IMR-90 (cell line): ENCODE results near the gene CBX6. TPM values are rescaled to one million over a fixed set of nuclear protein-coding genes. Genes with fewer than 3 reads are reported as not detected.

Experiments used
- ATAC-seq: fragments of 200-7000 bp; cut with Tn5 transposase; 2 replicates; pipeline ENCODE4 v1.9.1; 2020; ENCODE audit warnings: low read depth, mild to moderate bottlenecking, moderate library complexity
- BruUV-seq: library from RNA; stranded (reverse); fragments of 400-500 nt; replicated peaks from 2 replicates; lab custom pipeline; 2021; lab: Mats Ljungman, UMichigan
- CTCF ChIA-PET: fragments of 300-600 bp; formaldehyde crosslinking; extraction: SDS; loops from one replicate; lab custom pipeline; 2021; ENCODE audit warnings: antibody characterized with exemption; lab: Yijun Ruan, JAX
- POLR2A ChIA-PET: fragments of 300-600 bp; sonication (Branson Sonifier 250); formaldehyde crosslinking; loops from one replicate; lab custom pipeline; 2022; ENCODE audit warnings: antibody characterized with exemption; ENCODE audit not compliant: unreplicated experiment; lab: Charles Lee
- DNase-seq: peaks from one replicate; pipeline ENCODE4 v3.0.0; 2013
- H2AFZ ChIP-seq: replicated peaks from 2 replicates; pipeline ENCODE3; 2013; ENCODE audit warnings: low read length, mild to moderate bottlenecking; ENCODE audit not compliant: poor library complexity
- H2AK5ac ChIP-seq: 2 replicates; pipeline ENCODE4 v1.6.1; 2013; ENCODE audit warnings: low read depth, low read length, inconsistent platforms
- H2AK9ac ChIP-seq: replicated peaks from 2 replicates; pipeline ENCODE3; 2013; ENCODE audit warnings: mild to moderate bottlenecking, low read depth, low read length, moderate library complexity; ENCODE audit not compliant: poor library complexity
- H2BK120ac ChIP-seq: 2 replicates; pipeline ENCODE4 v1.6.1; 2013; ENCODE audit warnings: low read depth, low read length, inconsistent platforms
- H2BK15ac ChIP-seq: 3 replicates; pipeline ENCODE4 v1.6.1; 2013; ENCODE audit warnings: low read depth, low read length, inconsistent platforms
- H2BK20ac ChIP-seq: 2 replicates; pipeline ENCODE4 v1.6.1; 2013; ENCODE audit warnings: low read depth, mild to moderate bottlenecking, inconsistent platforms, low read length, moderate library complexity
- H2BK5ac ChIP-seq: 2 replicates; pipeline ENCODE4 v1.6.1; 2013; ENCODE audit warnings: mild to moderate bottlenecking, low read depth, low read length, inconsistent platforms; ENCODE audit not compliant: poor library complexity, severe bottlenecking
- H3K14ac ChIP-seq: replicated peaks from 2 replicates; pipeline ENCODE4 v1.6.1; 2013; ENCODE audit warnings: low read depth, low read length, inconsistent platforms
- H3K18ac ChIP-seq: 2 replicates; pipeline ENCODE4 v1.6.1; 2013; ENCODE audit warnings: low read depth, low read length, control low read depth
- H3K23ac ChIP-seq: 2 replicates; pipeline ENCODE4 v1.6.1; 2013; ENCODE audit warnings: low read depth, low read length, inconsistent platforms
- H3K27ac ChIP-seq: 2 replicates; pipeline ENCODE4 v1.5.1; 2013; ENCODE audit warnings: mild to moderate bottlenecking, control low read depth, low read length; ENCODE audit not compliant: insufficient read depth
- H3K27me3 ChIP-seq: 2 replicates; pipeline ENCODE4 v1.6.1; 2013; ENCODE audit warnings: low read length; ENCODE audit not compliant: control insufficient read depth, insufficient read depth
- H3K36me3 ChIP-seq: 2 replicates; pipeline ENCODE4 v1.6.1; 2013; ENCODE audit warnings: low read length, mixed read lengths; ENCODE audit not compliant: control insufficient read depth, insufficient read depth
- H3K4ac ChIP-seq: 2 replicates; pipeline ENCODE4 v1.6.1; 2013; ENCODE audit warnings: low read depth, low read length, inconsistent platforms
- H3K4me1 ChIP-seq: 2 replicates; pipeline ENCODE4 v1.6.1; 2013; ENCODE audit warnings: low read length, mixed read lengths; ENCODE audit not compliant: control insufficient read depth, insufficient read depth
- H3K4me2 ChIP-seq: 2 replicates; pipeline ENCODE4 v1.6.1; 2013; ENCODE audit warnings: low read depth, mild to moderate bottlenecking, control low read depth, low read length, moderate library complexity
- H3K4me3 ChIP-seq: 2 replicates; pipeline ENCODE4 v1.5.1; 2013; ENCODE audit warnings: low read depth, mild to moderate bottlenecking, control low read depth, low read length, moderate library complexity; ENCODE audit not compliant: insufficient read depth
- H3K56ac ChIP-seq: 2 replicates; pipeline ENCODE4 v1.6.1; 2013; ENCODE audit warnings: low read length, inconsistent platforms; ENCODE audit not compliant: insufficient read depth; ENCODE audit errors: extremely low read depth
- H3K79me1 ChIP-seq, 2 experiments: 2 replicates each; pipeline ENCODE4 v1.6.1; 2013; ENCODE audit warnings: low read length in 2 of 2, inconsistent platforms in 1 of 2, low read depth in 1 of 2
- H3K9ac ChIP-seq: 2 replicates; pipeline ENCODE4 v1.6.1; 2013; ENCODE audit warnings: low read depth, low read length, control low read depth
- H3K9me1 ChIP-seq: 2 replicates; pipeline ENCODE4 v1.6.1; 2013; ENCODE audit warnings: low read length, inconsistent platforms; ENCODE audit not compliant: insufficient read depth
- H3K9me3 ChIP-seq: 2 replicates; pipeline ENCODE4 v1.6.1; 2013; ENCODE audit warnings: low read length; ENCODE audit not compliant: control insufficient read depth, insufficient read depth
- H4K20me1 ChIP-seq: 2 replicates; pipeline ENCODE4 v1.6.1; 2013; ENCODE audit warnings: low read length, inconsistent platforms; ENCODE audit not compliant: insufficient read depth
- H4K5ac ChIP-seq: 2 replicates; pipeline ENCODE4 v1.6.1; 2013; ENCODE audit warnings: mild to moderate bottlenecking, low read depth, low read length, control low read depth
- H4K8ac ChIP-seq, 2 experiments: 2 replicates each; pipeline ENCODE4 v1.6.1; 2013; ENCODE audit warnings: low read depth in 2 of 2, low read length in 2 of 2, control low read depth in 1 of 2, inconsistent platforms in 1 of 2
- H4K91ac ChIP-seq: 2 replicates; pipeline ENCODE4 v1.6.1; 2013; ENCODE audit warnings: low read depth, low read length, inconsistent platforms; ENCODE audit not compliant: insufficient read depth
- BHLHE40 ChIP-seq: fragments of 150-350 bp; IDR thresholded peaks from 2 replicates; pipeline ENCODE4 v1.6.1; 2016; ENCODE audit warnings: mild to moderate bottlenecking, low read depth, low read length
- CHD1 ChIP-seq: IDR thresholded peaks from 2 replicates; pipeline ENCODE4 v1.6.1; 2012; ENCODE audit warnings: low read depth, low read length, improper control_type of control experiment
- MXI1 ChIP-seq: IDR thresholded peaks from 2 replicates; pipeline ENCODE4 v1.6.1; 2012; ENCODE audit warnings: low read depth, mild to moderate bottlenecking, low read length, moderate library complexity, borderline replicate concordance
- NFE2L2 ChIP-seq: fragments of 150-350 bp; IDR thresholded peaks from 2 replicates; pipeline ENCODE4 v1.6.1; 2016; ENCODE audit warnings: low read depth, mild to moderate bottlenecking, low read length
- POLR2A ChIP-seq: IDR thresholded peaks from 2 replicates; pipeline ENCODE4 v1.6.1; 2012; ENCODE audit warnings: mild to moderate bottlenecking, low read depth, low read length
- RAD21 ChIP-seq: IDR thresholded peaks from 2 replicates; pipeline ENCODE4 v1.6.1; 2012; ENCODE audit warnings: low read length, improper control_type of control experiment
- RCOR1 ChIP-seq: IDR thresholded peaks from 2 replicates; pipeline ENCODE4 v1.6.1; 2012; ENCODE audit warnings: mild to moderate bottlenecking, low read length, improper control_type of control experiment; ENCODE audit not compliant: insufficient replicate concordance
- RFX5 ChIP-seq: IDR thresholded peaks from 2 replicates; pipeline ENCODE4 v1.8.0; 2012; ENCODE audit warnings: low read depth, mild to moderate bottlenecking, low read length, moderate library complexity
- SMC3 ChIP-seq: fragments of 150-350 bp; IDR thresholded peaks from 2 replicates; pipeline ENCODE4 v1.6.1; 2016; ENCODE audit warnings: low read depth, mild to moderate bottlenecking, antibody characterized with exemption, low read length, moderate library complexity
- WGBS, 2 experiments: methylation state at CpG; one replicate each; pipeline versions ENCODE4 v1.1.5 to v1.1.7; 2013; ENCODE audit warnings: missing lambda C conversion rate in 2 of 2; ENCODE audit not compliant: insufficient read length in 1 of 2; ENCODE audit errors: extremely low coverage in 2 of 2; 5-methylcytosine and 5-hydroxymethylcytosine counted together
- dilution Hi-C: fragments of 300-500 bp; cut with HindIII; formaldehyde crosslinking; loops from one replicate; pipeline ENCODE4 v1.14.3; 2018; ENCODE audit warnings: low sequenced_read_pairs; ENCODE audit not compliant: unreplicated experiment
- in situ Hi-C: fragments of 300-500 bp; cut with MboI; formaldehyde crosslinking; loops from 3 replicates; pipeline ENCODE4 v1.14.3; 2019; ENCODE audit warnings: low sequenced_read_pairs, inconsistent platforms, mixed read lengths
- intact Hi-C: fragments of 100-400 bp; cut with micrococcal nuclease; formaldehyde crosslinking; loops from 2 replicates; pipeline ENCODE4 v1.10.0; 2022
- polyA plus RNA-seq, 3 experiments: library from polyadenylated mRNA; depleted of rRNA; stranded (reverse); fragments of >200 nt; gene quantifications; 2 replicates each; pipeline ENCODE4 v1.2.3, GENCODE V29; 2012; ENCODE audit warnings: low replicate concordance in 1 of 3
- total RNA-seq: library from RNA; depleted of rRNA; stranded (reverse); fragments of >200 nt; gene quantifications from 2 replicates; pipeline ENCODE4 v1.2.3, GENCODE V29; 2012
- TF ChIP-seq, protein P1 (sequence below): conservative IDR thresholded peaks from 2 replicates; pipeline ENCODE4 v1.5.1; 2012; ENCODE audit warnings: mild to moderate bottlenecking, low read depth, low read length, improper control_type of control experiment

CBX6 gene
- total and polyA plus RNA-seq, 2 of the 4 experiments (the other 2 are of a cell fraction) = 15.2 to 19.0 TPM

DNA sequence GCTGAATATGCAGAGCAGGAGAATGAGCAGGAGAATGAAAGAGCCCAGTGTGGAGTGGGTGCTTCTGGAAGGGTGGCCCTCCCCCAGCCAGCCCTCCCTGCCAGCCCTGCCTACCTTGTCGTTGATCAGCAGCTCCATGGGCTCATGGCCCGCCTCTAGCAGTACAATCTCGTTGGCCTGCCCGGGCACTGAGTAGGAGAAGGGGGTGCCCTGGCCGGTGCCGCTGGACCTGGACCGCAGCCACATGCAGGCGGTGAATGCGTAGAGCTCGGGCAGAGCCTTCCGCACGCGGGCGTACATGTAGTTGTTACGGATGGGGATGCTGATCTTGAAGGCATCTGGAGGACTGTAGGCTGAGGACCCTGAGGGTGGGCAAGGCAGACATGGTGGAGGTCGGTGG, 45.6 kb downstream of the CBX6 start:
- WGBS, 2 experiments = 77% methylated on average over 14 of the region's 16 CpGs; no CpG with 5 or more reads in 1 of the 2 experiments
- DNase-seq (no peak), ATAC-seq (no peak)
- Histone ChIP-seq H2AFZ (no peak overlapping the region), H3K79me1 (no peaks in the 10 kb centered on the region), H3K18ac (no peak overlapping the region), H2BK20ac (no peak overlapping the region), H2AK9ac (no peak overlapping the region), H3K4me2 (no peak overlapping the region), H2BK15ac (no peak overlapping the region), H4K91ac (no peak overlapping the region), H3K9me3 (no peaks in the 10 kb centered on the region), H3K14ac (no peak overlapping the region), H4K8ac (no peak overlapping the region), H3K27ac (no peak overlapping the region), H3K56ac (no peak overlapping the region), H3K23ac (no peak overlapping the region), H2AK5ac (no peak overlapping the region), H2BK120ac (no peak overlapping the region), H4K5ac (no peak overlapping the region), H3K36me3 (no peaks in the 10 kb centered on the region), H3K9me1 (no peaks in the 10 kb centered on the region), H3K4me1 (no peaks in the 10 kb centered on the region), H2BK5ac (no peak overlapping the region), H3K27me3 (no peaks in the 10 kb centered on the region), H3K4me3 (no peak overlapping the region), H3K4ac (no peak overlapping the region), H3K9ac (no peak overlapping the region), H4K20me1 (no peaks in the 10 kb centered on the region; the same call in 1 of the 2 replicates)
- intact Hi-C loops (no loop called here), dilution Hi-C loops (no loop called here), in situ Hi-C loops (no loop called here)
- ChIA-PET POLR2A (interaction anchor here (0.7 kb wide), 1 partner anchor 35 kb away, joined by 15 read pairs; no protein-coding TSS in a partner anchor), CTCF (no interaction called here)
- BruUV-seq = no TSS peak
- no peak for TF ChIP-seq RCOR1
- TF ChIP-seq BHLHE40 = no peak
- TF ChIP-seq RAD21 = no peak
- TF ChIP-seq SMC3 = no peak
- no peak for TF ChIP-seq NFE2L2
- TF ChIP-seq RFX5 = no peak
- TF ChIP-seq CHD1 = no peak
- no peak for TF ChIP-seq MXI1
- no peak for TF ChIP-seq POLR2A
- TF ChIP-seq, protein P1, sequence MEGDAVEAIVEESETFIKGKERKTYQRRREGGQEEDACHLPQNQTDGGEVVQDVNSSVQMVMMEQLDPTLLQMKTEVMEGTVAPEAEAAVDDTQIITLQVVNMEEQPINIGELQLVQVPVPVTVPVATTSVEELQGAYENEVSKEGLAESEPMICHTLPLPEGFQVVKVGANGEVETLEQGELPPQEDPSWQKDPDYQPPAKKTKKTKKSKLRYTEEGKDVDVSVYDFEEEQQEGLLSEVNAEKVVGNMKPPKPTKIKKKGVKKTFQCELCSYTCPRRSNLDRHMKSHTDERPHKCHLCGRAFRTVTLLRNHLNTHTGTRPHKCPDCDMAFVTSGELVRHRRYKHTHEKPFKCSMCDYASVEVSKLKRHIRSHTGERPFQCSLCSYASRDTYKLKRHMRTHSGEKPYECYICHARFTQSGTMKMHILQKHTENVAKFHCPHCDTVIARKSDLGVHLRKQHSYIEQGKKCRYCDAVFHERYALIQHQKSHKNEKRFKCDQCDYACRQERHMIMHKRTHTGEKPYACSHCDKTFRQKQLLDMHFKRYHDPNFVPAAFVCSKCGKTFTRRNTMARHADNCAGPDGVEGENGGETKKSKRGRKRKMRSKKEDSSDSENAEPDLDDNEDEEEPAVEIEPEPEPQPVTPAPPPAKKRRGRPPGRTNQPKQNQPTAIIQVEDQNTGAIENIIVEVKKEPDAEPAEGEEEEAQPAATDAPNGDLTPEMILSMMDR = no peak
